ENCODE results near the gene CBARP. TPM values are rescaled to one million over a fixed set of nuclear protein-coding genes. Genes with fewer than 3 reads are reported as not detected.

CBARP gene, protein sequence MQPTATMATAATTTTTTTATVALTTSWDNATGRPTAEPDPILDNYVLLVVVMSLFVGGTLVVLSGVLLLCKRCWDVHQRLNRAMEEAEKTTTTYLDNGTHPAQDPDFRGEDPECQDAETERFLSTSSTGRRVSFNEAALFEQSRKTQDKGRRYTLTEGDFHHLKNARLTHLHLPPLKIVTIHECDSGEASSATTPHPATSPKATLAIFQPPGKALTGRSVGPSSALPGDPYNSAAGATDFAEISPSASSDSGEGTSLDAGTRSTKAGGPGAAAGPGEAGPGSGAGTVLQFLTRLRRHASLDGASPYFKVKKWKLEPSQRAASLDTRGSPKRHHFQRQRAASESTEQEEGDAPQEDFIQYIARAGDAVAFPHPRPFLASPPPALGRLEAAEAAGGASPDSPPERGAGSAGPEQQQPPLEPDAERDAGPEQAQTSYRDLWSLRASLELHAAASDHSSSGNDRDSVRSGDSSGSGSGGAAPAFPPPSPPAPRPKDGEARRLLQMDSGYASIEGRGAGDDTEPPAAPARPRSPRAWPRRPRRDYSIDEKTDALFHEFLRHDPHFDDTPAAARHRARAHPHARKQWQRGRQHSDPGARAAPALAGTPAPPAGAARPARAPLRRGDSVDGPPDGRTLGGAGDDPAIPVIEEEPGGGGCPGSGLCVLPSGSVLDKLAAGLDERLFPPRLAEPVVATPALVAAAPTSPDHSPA
- not detected for total RNA-seq
- total RNA-seq = 0 to 0.38 reads per million in 2 donors

DNA sequence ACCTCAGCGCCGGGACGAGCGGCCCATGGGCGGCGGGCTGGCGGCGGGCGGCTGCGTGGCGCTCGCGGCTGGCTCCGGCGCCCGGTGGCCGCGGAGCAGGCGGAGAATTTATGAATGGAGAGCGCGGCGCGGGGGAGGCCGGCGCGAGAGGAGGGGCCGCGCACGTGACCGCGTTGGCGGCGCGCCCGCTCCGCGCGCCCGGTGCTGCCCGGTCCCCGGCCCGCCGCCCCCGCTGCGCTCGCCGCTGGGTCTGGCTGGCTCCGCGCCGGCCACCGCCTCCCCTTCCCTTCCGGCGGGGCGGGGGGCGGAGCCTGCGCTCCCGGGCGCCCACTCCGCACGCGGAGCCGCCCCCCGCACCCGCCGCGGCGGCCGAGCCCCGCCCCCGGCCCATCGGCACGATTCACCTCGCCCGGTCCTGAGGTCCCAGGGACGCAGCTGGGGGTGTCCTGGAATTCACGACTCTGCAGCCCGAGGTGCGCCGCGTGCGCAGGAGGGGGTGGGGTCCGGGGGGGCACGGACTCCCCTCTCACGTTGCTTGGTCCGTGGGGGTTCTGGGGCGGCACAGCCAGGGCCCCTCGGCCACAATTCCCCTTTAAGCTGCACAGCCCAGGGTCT is at the start of gene CBARP:
CBARP (minus strand) TSS at position 252 of the 615 bp plus-strand sequence. CDS start 1,905 bp downstream, outside the sequence.
- H3K4me1 Mint-ChIP-seq = peaks cover 16% of the 10 kb centered on the region
- peak within 1 kb of the TSS; percentile 79 for H3K27ac Mint-ChIP-seq
- DNase-seq (peak in 2 of 3 donors; percentile 41 to 51), ATAC-seq (no peak)
- H3K27me3 Mint-ChIP-seq = peaks cover 8% of the 10 kb centered on the region
- H3K9me3 ChIP-seq (ENCODE audit: control insufficient read depth, low read length, poor library complexity, severe bottlenecking) = no peaks in the 10 kb centered on the region
- H3K4me3 Mint-ChIP-seq = peak within 1 kb of the TSS; percentile 92
- no peaks in the 10 kb centered on the region for H3K36me3 Mint-ChIP-seq (ENCODE audit: low read depth)

DNA sequence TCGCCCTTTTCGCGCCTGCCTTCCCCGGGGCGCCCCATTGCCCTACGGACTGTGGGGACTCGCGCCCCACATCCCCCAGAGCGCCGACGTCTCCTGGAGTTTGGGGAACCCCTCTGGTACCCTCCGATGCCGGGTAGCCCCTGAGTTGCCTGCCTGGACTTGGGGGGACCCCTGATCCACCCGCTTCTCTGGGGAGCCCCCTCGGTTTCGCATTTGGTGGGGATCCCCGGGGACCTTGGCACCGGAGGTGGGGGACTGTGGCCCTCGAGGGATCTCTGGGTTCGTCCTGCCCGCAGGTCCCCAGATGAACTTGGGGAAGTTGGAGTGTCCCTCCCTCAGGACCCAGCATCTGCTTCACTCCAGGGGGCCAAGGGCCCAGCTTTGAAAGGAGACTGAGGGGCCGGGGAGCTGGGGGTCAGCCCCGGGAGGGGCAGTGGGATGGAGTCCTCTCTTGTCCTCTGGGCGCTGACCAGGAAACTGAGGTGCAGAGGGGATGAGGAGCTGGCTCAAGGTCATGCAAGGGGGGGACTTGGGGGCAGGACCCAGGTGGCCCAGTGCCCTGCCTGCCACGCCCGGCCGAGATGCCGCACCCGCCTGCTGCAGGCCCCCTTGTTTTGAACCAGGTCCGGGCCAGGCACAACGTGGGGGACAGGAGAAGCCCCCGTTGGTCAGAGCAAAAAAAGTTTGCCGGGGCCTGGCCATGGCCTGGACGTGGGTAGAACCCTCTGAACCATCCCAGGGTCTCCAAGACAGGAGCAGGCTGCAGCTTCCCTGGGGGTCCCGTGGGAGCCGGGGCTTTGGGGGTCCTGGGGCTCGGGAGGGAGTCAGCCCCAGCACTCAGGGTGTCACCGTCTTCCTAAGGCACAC is 48.9 kb upstream of the CBARP start:
- Mint-ChIP-seq H3K4me3 (peak overlapping the region; percentile 79), H3K27me3 (peaks cover 17% of the 10 kb centered on the region), H3K36me3 (ENCODE audit: low read depth) (peaks cover 2% of the 10 kb centered on the region), H3K4me1 (peaks cover 6% of the 10 kb centered on the region), H3K27ac (no peak overlapping the region)
- DNase-seq (no peak), ATAC-seq (no peak)
- H3K9me3 ChIP-seq (ENCODE audit: control insufficient read depth, low read length, poor library complexity, severe bottlenecking) = no peaks in the 10 kb centered on the region

DNA sequence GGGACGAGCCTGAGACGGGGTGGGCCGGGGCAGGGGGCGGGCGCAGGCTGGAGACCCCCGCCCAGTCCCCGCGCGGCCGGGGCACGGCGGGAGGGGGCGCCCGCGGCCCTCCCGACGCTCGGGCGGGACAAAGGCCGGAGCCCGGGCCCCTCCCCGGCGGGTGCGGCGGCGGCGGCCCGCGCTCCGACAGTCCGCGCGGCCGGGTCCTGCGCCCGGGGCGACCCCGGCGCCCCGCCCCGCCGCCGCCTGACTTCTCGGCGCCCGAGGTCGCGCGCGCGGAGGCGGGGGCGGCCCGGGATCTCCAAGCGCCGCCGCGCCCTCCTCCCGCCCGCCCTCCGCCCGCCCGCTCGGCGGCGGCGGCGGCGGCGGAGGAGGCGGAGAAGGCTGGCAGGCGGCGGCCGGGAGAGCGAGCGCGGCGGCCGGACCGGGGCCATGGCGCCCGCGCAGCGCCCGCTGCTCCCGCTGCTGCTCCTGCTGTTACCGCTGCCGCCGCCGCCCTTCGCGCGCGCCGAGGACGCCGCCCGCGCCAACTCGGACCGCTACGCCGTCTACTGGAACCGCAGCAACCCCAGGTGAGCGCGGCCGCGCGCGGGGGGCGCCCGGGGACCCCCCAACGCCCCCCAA is 48.0 kb upstream of the CBARP start, which contains the start of gene EFNA2:
EFNA2 (plus strand) TSS at position 137 of the 624 bp plus-strand sequence; CDS start at position 433, 296 bp downstream.
- H3K9me3 ChIP-seq (ENCODE audit: control insufficient read depth, low read length, poor library complexity, severe bottlenecking) = no peaks in the 10 kb centered on the region
- peaks cover 6% of the 10 kb centered on the region for H3K4me1 Mint-ChIP-seq
- ATAC-seq (no peak), DNase-seq (no peak)
- H3K4me3 Mint-ChIP-seq = peak within 1 kb of the TSS; percentile 79
- H3K36me3 Mint-ChIP-seq (ENCODE audit: low read depth) = peaks cover 2% of the 10 kb centered on the region
- no peak within 1 kb of the TSS for H3K27ac Mint-ChIP-seq
- peaks cover 17% of the 10 kb centered on the region for H3K27me3 Mint-ChIP-seq

DNA sequence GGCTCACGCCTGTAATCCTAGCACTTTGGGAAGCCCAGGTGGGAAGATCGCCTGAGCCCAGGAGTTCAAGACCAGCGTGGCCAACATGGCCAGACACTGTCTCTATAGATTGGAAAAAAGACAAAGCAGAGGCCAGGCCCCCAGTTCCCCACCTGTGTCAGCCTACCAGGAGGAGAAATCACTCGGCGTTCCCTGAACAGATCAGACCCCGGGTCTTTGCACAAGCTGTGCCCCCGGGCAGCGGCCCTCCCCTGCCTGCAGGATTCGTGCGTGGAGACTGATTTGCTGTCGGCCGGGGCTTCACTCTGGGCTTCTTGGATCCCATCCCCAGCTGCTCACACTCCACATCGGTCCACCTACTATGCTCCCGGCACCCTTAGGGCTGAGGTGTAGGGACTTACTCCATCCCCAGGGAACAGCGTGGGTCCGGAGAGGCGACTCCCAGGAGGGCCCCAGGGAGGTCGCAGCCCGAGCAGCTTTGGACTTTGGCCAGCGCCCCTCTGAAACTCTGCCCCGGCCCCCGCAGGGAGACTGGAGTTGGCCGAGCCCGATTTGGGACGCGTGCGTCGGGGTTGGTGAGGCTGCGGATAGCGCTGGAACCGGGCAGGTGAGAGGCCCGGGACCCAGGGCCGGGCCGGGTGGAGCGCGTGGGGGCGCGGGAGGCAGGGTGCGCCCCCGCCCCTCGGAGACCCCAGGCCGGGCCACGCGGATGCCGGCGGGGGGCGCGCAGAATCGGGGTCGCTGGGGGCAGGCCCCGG is 47.4 kb upstream of the CBARP start:
- H3K9me3 ChIP-seq (ENCODE audit: control insufficient read depth, low read length, poor library complexity, severe bottlenecking) = no peaks in the 10 kb centered on the region
- no peak overlapping the region for H3K27ac Mint-ChIP-seq
- DNase-seq (no peak), ATAC-seq (no peak)
- H3K27me3 Mint-ChIP-seq = peaks cover 17% of the 10 kb centered on the region
- peaks cover 2% of the 10 kb centered on the region for H3K36me3 Mint-ChIP-seq (ENCODE audit: low read depth)
- peak overlapping the region; percentile 57 for H3K4me3 Mint-ChIP-seq
- H3K4me1 Mint-ChIP-seq = peaks cover 8% of the 10 kb centered on the region

DNA sequence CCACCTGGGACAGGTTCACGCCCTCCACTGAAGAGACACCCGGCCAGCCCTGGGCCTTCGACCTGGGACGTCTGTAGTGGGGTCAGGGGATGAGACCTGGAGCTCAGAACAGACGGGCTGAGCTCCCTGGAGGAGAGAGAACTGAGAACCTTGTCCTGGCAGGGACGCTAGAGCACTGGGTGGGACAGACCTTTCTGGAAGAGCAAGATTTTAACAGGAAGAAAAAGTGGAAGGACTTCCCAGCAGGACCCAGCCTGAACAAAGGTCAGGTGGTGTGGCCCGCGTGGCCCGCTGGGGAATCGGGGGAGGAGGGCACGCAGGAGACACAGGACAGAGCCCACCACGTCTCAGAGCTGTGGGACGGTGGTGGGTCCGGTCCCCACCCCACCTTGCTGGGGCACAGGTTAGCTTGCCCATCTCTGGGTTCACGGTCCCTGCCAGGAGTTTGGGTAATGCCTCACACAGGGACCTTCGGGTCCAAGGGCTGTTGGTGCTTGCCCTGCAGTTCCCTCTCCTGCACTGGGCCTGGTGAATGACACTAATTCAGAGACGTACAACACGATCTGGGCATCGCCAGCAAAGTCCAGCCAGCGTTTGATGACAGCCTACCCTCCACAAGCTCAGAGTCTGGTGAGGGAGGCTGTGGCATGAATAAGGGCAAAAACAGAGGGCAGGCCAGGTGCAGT is 46.6 kb upstream of the CBARP start:
- no peak for ATAC-seq
- peaks cover 17% of the 10 kb centered on the region for H3K27me3 Mint-ChIP-seq
- H3K27ac Mint-ChIP-seq = no peak overlapping the region
- no peaks in the 10 kb centered on the region for H3K9me3 ChIP-seq (ENCODE audit: control insufficient read depth, low read length, poor library complexity, severe bottlenecking)
- H3K4me1 Mint-ChIP-seq = peaks cover 13% of the 10 kb centered on the region
- DNase-seq = no peak
- peak overlapping the region; percentile 81 for H3K4me3 Mint-ChIP-seq
- peaks cover 2% of the 10 kb centered on the region for H3K36me3 Mint-ChIP-seq (ENCODE audit: low read depth)

DNA sequence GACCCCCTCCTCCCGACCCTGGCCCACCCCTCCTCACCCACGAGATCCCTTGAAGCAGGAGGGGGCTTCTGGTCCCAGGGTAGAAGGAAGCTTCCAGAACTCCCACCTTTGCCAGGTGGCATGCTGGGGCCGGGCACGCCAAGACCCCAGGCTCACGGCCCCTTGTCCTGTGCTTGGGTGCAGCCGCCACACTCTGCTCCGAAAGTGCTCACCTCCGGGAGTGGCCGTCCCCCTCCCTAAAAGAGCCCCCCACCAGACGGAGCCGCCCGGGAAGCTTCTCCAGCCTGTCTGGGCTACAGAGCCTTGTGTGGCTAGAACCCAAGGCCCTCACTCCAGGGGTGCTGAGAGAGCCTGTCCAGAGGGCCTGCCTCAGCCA is 46.1 kb upstream of the CBARP start:
- Mint-ChIP-seq H3K36me3 (ENCODE audit: low read depth) (peaks cover 2% of the 10 kb centered on the region), H3K4me3 (peak overlapping the region; percentile 81), H3K4me1 (peaks cover 13% of the 10 kb centered on the region), H3K27ac (no peak overlapping the region), H3K27me3 (peaks cover 17% of the 10 kb centered on the region)
- DNase-seq = no peak
- no peaks in the 10 kb centered on the region for H3K9me3 ChIP-seq (ENCODE audit: control insufficient read depth, low read length, poor library complexity, severe bottlenecking)
- ATAC-seq = no peak

DNA sequence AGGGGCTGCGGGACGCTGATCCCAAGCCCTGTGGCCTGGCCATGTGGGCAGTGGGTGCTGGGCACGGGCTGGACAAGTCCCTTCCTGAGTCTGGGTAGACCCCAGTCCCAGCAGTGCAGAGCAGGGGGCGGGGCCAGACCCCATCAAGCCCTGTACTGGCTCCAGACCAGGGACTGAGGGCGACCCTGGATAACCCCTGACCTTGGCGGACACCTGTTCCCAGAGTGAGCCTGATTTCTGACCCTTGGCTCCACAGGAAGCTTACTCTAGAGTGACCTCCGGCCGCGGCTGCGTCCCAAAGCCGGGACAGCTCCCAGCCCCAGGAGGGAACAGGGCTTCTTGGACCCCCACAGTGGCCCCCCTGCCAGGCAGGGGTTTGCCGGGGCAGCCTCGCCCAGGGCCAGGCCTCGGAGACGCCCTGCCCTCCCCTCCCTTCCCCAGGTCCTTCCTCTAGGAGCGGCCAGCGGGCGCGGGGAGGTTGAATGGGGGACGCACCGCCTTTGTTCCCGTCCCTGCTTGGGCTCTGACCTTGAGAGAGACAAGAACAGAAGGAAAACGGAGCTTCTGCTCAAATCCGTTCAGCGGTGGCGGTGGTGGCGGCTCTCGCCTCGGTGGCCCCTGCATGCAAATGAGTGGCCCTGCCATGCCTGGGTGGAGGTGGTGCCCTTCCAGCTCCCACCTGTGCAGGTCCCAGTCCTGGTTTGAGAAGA is 45.6 kb upstream of the CBARP start:
- peaks cover 2% of the 10 kb centered on the region for H3K36me3 Mint-ChIP-seq (ENCODE audit: low read depth)
- H3K27ac Mint-ChIP-seq = no peak overlapping the region
- peaks cover 13% of the 10 kb centered on the region for H3K4me1 Mint-ChIP-seq
- H3K4me3 Mint-ChIP-seq = no peak overlapping the region
- ATAC-seq = no peak
- H3K27me3 Mint-ChIP-seq = peaks cover 17% of the 10 kb centered on the region
- DNase-seq = no peak
- no peaks in the 10 kb centered on the region for H3K9me3 ChIP-seq (ENCODE audit: control insufficient read depth, low read length, poor library complexity, severe bottlenecking)

DNA sequence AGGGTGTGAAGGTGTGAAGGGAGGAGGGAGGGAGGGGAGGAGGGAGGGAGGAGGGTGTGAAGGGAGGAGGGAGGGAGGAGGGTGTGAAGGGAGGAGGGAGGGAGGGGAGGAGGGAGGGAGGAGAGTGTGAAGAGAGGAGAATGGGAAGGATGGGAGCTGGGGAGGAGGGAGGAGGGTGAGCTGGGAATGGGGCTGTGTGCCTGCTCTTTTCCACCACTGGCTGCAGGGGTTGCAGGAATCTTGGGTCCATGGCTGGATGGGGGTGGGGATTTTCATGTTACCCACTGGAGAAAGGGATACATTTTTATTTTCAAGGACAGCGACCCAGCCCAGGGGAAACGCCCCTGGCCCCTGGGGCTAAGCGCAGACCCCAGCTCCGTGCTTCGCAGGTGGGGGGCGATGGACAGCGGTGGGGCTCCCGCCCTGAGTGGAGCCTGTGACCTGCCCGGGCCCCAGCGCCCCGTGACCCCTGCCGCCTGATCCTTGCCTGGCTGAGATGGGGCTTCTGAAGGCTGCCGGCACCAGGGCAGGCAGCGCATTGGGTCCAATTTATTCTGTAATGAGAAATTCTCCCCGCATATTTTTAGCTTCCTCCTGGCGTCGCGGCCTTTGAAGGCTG is 44.9 kb upstream of the CBARP start:
- no peaks in the 10 kb centered on the region for H3K9me3 ChIP-seq (ENCODE audit: control insufficient read depth, low read length, poor library complexity, severe bottlenecking)
- ATAC-seq = no peak

DNA sequence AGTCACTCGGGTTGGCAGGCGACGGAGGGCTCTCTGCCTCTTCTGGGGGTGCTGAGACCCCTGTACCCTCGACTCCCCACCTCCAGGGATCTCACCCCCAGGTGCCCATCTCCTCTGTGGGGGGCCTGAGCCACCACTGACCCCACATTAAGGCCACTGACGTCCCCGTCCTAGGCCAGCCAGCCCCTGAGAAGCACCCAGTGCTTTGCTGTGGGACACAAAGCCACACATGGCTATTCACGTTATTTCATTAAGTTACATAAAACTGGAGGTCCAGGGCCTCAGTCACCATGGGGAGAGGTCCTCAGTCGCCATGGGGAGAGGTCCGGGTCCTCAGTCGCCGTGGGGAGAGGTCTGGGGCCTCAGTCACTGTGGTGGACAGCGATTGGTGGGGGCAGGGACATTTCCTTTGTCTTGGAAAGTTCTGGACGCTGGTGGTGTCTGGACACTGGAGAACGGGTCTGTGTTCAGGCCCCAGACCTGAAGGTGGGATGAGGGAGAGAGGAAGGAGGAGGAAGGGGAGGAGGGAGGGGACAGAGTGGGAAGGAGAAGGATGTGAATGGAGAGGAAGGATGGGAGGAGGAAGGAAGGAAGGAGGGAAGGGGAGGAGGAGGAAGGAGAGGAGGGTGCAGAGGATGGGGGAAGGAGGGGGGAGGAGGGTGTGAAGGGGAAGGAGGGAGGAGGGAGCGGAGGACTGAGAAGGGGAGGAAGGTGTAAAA is 43.9 kb upstream of the CBARP start:
- Mint-ChIP-seq H3K27me3 (peaks cover 17% of the 10 kb centered on the region), H3K27ac (no peak overlapping the region)
- no peak for ATAC-seq

More for the DNA sequence above, 44.9 kb upstream of the CBARP start:
- DNase-seq = no peak
- Mint-ChIP-seq H3K27ac (no peak overlapping the region), H3K4me3 (no peak overlapping the region), H3K4me1 (peaks cover 13% of the 10 kb centered on the region), H3K27me3 (peaks cover 17% of the 10 kb centered on the region), H3K36me3 (ENCODE audit: low read depth) (peaks cover 2% of the 10 kb centered on the region)

More for the DNA sequence above, 43.9 kb upstream of the CBARP start:
- DNase-seq = no peak
- no peaks in the 10 kb centered on the region for H3K9me3 ChIP-seq (ENCODE audit: control insufficient read depth, low read length, poor library complexity, severe bottlenecking)
- H3K4me3 Mint-ChIP-seq = no peak overlapping the region
- H3K36me3 Mint-ChIP-seq (ENCODE audit: low read depth) = peaks cover 2% of the 10 kb centered on the region
- peaks cover 15% of the 10 kb centered on the region for H3K4me1 Mint-ChIP-seq

Data from T-helper 17 cell (primary cell).